OCI-LY7 (cell line): ENCODE measurements around the gene LMX1B.

Source experiments
- CTCF ChIP-seq: fragments of 200-600 bp; sonication (generic); conservative IDR thresholded peaks from 2 replicates; pipeline ENCODE4 v1.5.1; 2014; ENCODE audit warnings: mild to moderate bottlenecking, antibody characterized with exemption, low read length, moderate library complexity, mixed read lengths
- EZH2phosphoT487 ChIP-seq: fragments of 200-600 bp; sonication (generic); IDR thresholded peaks from 2 replicates; pipeline ENCODE4 v1.6.1; 2018; ENCODE audit warnings: low read depth, borderline replicate concordance, mild to moderate bottlenecking, mixed run types, antibody characterized with exemption, low read length, moderate library complexity, mixed read lengths

DNA sequence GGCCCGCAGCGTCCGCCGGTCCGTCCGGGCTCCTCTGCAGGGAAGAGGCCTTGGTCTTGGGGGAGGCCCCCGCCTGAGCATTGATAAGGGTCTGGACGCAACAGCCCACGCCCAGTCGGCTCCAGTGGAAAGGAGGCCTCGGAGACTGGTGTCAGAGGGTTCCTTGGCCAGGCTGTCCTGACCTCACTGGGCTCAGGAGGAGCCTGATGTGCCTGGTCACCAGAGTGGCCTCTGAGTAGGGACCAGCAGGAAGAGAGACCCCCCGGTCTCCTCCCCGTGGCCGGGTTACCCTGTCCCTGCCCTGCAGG is 13.2 kb downstream of the LMX1B start:
- no peak for TF ChIP-seq CTCF
- TF ChIP-seq EZH2phosphoT487: no peak
